Measurements from ENCODE around the gene PIBF1. TPM values are rescaled to one million over a fixed set of nuclear protein-coding genes. Genes with fewer than 3 reads are reported as not detected.
"Not testable (repeated sequence)": the region's sequence is repeated elsewhere in the genome, so short reads cannot be mapped to it uniquely, and the experiment has no call there.

The PIBF1 gene
- total and polyA plus RNA-seq, 7 donors, result 6.5 to 24.0 (median 17.7) TPM

DNA sequence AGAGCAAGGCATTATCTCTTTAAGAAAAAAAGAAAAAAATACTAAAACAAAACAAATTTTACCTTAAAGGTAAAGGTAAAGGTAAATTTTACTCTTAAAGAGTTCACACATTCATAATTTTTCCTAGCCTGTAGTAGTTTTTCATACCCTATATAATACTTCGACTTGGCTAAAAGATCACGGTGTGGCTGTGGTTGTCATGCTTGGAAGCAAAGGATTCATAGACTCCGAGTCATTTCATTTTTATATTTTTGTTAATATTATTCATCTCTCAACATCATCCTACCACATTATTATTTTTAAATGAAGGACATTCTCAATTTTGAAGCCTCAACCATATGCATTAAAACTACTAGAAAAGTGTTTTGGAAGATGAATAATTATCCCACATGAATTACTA is 52.7 kb downstream of the PIBF1 start:
- WGBS, 2 donors, result 97 to 98% methylated on average over 3 of the region's 3 CpGs
- no peaks in the 10 kb centered on the region for H3K4me1 ChIP-seq
- no peaks in the 10 kb centered on the region for H3K27me3 ChIP-seq
- intact Hi-C loops (cut with DNase I), result no loop called here
- H3K36me3 ChIP-seq, result peaks cover 0 to 30% (median 4%) of the 10 kb centered on the region in 4 donors
- TF ChIP-seq EP300 (IDR thresholded peaks at IDR 0.05) (no peak), POLR2AphosphoS5 (IDR thresholded peaks at IDR 0.05) (no peak)
- TF ChIP-seq, protein P1, sequence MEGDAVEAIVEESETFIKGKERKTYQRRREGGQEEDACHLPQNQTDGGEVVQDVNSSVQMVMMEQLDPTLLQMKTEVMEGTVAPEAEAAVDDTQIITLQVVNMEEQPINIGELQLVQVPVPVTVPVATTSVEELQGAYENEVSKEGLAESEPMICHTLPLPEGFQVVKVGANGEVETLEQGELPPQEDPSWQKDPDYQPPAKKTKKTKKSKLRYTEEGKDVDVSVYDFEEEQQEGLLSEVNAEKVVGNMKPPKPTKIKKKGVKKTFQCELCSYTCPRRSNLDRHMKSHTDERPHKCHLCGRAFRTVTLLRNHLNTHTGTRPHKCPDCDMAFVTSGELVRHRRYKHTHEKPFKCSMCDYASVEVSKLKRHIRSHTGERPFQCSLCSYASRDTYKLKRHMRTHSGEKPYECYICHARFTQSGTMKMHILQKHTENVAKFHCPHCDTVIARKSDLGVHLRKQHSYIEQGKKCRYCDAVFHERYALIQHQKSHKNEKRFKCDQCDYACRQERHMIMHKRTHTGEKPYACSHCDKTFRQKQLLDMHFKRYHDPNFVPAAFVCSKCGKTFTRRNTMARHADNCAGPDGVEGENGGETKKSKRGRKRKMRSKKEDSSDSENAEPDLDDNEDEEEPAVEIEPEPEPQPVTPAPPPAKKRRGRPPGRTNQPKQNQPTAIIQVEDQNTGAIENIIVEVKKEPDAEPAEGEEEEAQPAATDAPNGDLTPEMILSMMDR (IDR thresholded peaks at IDR 0.05), result no peak
- H3K4me3 ChIP-seq, result no peak overlapping the region
- peaks cover 0 to 2% (median 0%) of the 10 kb centered on the region in 4 donors for H3K9me3 ChIP-seq
- no peak for DNase-seq
- H3K27ac ChIP-seq, result no peak overlapping the region

DNA sequence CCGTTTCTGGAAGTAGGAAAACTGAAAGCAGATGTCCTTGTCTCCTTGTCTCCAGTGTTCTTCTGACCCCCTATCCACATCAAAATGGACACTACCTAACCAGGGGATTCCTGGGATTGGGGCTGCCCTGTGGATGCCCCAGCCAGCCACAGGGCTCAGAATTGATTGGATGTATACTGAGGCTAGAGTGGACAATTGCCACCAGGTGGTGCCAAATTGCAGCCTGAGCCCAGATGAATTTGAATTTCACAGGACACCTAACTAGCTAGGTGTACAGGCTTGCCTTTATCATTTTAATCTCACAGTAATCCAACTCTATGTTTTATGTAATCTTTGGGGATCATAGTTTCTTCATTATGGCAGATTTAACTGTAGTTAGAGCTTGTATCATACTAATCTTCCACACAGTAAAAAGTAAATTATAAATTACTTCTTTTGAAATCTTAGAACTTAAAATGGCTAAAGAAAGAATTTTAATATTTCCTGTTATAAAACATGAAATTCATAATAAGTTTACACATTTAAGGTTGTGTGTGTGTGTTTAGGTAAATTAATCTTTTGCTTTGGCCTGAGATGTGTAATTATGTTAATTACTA is 58.0 kb downstream of the PIBF1 start:
- WGBS, 2 donors, result 34 to 69% methylated on average over 1 of the region's 1 CpG
- Histone ChIP-seq H3K27me3 (no peaks in the 10 kb centered on the region), H3K27ac (no peak overlapping the region), H3K9me3 (no peaks in the 10 kb centered on the region), H3K4me3 (no peak overlapping the region), H3K36me3 (peaks cover 0 to 15% (median 2%) of the 10 kb centered on the region in 4 donors), H3K4me1 (no peaks in the 10 kb centered on the region)
- DNase-seq, result no peak
- TF ChIP-seq EP300 (IDR thresholded peaks at IDR 0.05), result no peak
- TF ChIP-seq, protein P1 (IDR thresholded peaks at IDR 0.05), result peak in 2 of 4 experiments; percentile 23 to 43
- intact Hi-C loops (cut with DNase I), result no loop called here

DNA sequence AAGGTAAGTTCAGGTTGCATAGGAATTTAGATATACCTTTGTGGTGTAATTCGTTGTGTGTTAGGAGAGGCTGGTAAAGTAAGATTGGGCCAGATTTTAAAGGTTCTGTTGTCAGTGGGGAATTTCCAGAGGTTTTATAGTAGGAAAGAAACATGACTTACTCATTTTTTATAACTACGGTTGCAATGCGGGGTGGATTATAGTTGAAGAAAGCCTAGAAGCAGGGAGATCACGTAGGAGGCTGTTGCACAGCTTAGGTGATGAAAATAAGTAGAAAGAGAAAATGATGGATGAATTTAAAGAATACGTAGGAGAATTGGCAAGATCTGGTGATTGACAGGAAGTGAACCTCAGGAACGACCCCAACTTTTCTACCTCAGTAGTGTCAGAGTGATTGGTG is 61.1 kb downstream of the PIBF1 start:
- intact Hi-C loops (cut with DNase I), result no loop called here
- DNase-seq, result no peak
- Histone ChIP-seq H3K4me1 (no peaks in the 10 kb centered on the region), H3K36me3 (peaks cover 0 to 18% (median 0%) of the 10 kb centered on the region in 4 donors), H3K27ac (no peak overlapping the region), H3K4me3 (no peak overlapping the region), H3K9me3 (no peaks in the 10 kb centered on the region), H3K27me3 (no peaks in the 10 kb centered on the region)
- 79 to 84% methylated on average over 6 of the region's 6 CpGs for WGBS, 2 donors
- no peak for TF ChIP-seq EP300 (IDR thresholded peaks at IDR 0.05)
- no peak for TF ChIP-seq POLR2A (IDR thresholded peaks at IDR 0.05)
- no peak for TF ChIP-seq POLR2AphosphoS5 (IDR thresholded peaks at IDR 0.05)
- TF ChIP-seq, protein P1 (IDR thresholded peaks at IDR 0.05), result no peak

- H3K9me3 ChIP-seq; H3K4me1 ChIP-seq; H3K27ac ChIP-seq; intact Hi-C loops (cut with DNase I); DNase-seq; H3K27me3 ChIP-seq; H3K4me3 ChIP-seq: not testable (repeated sequence)
- WGBS, 2 donors, result 90 to 95% methylated on average over 2 of the region's 2 CpGs
- peaks cover 0 to 18% (median 0%) of the 10 kb centered on the region in 4 donors for H3K36me3 ChIP-seq
These were observed 63.2 kb downstream of the PIBF1 start for GRCh38 chr13:72845148-72845547.

DNA sequence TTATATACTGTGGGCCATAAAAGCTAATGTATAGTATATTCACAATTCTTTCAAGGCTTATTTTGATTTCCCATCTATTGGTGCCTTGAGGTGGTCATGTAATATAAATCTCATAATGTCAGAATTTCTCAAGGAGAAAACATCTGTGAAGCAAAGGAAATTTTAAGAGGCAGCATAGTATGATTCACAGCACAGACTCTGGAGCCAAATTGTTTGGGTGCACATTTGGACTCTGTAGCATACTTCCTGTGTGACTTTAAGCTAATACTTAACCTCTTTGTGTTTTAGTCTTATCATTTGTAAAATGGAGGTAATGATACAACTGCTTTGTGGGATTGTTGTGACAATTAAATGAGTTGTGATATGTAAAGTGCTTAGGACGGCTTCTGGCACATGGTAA is 67.6 kb downstream of the PIBF1 start:
- H3K9me3 ChIP-seq, result no peaks in the 10 kb centered on the region
- intact Hi-C loops (cut with DNase I), result no loop called here
- H3K27ac ChIP-seq, result no peak overlapping the region
- DNase-seq, result no peak
- 42 to 87% methylated on average over 1 of the region's 1 CpG for WGBS, 2 donors
- H3K4me1 ChIP-seq, result no peaks in the 10 kb centered on the region
- H3K27me3 ChIP-seq, result no peaks in the 10 kb centered on the region
- no peak for TF ChIP-seq EP300 (IDR thresholded peaks at IDR 0.05)
- no peak for TF ChIP-seq POLR2A (IDR thresholded peaks at IDR 0.05)
- TF ChIP-seq, protein P1 (IDR thresholded peaks at IDR 0.05), result no peak
- no peak for TF ChIP-seq POLR2AphosphoS5 (IDR thresholded peaks at IDR 0.05)
- peaks cover 0 to 54% (median 5%) of the 10 kb centered on the region in 4 donors for H3K36me3 ChIP-seq
- H3K4me3 ChIP-seq, result no peak overlapping the region
